Caco-2 (cell line): ENCODE measurements around the gene ITGA2B. TPM values are rescaled to one million over a fixed set of nuclear protein-coding genes. Genes with fewer than 3 reads are reported as not detected.

ENCODE experiments used
- BruUV-seq: library from RNA; stranded (reverse); fragments of 400-500 nt; replicated peaks from 2 replicates; lab custom pipeline; 2021; lab: Mats Ljungman, UMichigan
- CTCF ChIA-PET: fragments of 300-600 bp; sonication (Branson Sonifier 250); formaldehyde crosslinking; loops from one replicate; lab custom pipeline; 2022; ENCODE audit warnings: antibody characterized with exemption; lab: Charles Lee
- POLR2A ChIA-PET: fragments of 300-600 bp; sonication (Branson Sonifier 250); formaldehyde crosslinking; loops from one replicate; lab custom pipeline; 2022; ENCODE audit warnings: antibody characterized with exemption; lab: Charles Lee
- DNase-seq, 2 experiments: peaks; one replicate each; pipeline versions ENCODE4 v3.0.0 to v3.0.0-alpha.2; 2020 to 2022
- H3K27me3 ChIP-seq: replicated peaks from 2 replicates; pipeline ENCODE4 v1.6.0; 2011; ENCODE audit warnings: low read length; ENCODE audit not compliant: control insufficient read depth, insufficient read depth
- H3K36me3 ChIP-seq: 2 replicates; pipeline ENCODE4 v1.5.1; 2011; ENCODE audit warnings: low read length; ENCODE audit not compliant: control insufficient read depth, insufficient read depth
- H3K4me1 ChIP-seq: fragments of 250-450 bp; sonication (Bioruptor Pico); 2 replicates; pipeline ENCODE4 v1.5.1; 2020; ENCODE audit warnings: mild to moderate bottlenecking
- H3K4me3 ChIP-seq: 2 replicates; pipeline ENCODE4 v1.5.1; 2011; ENCODE audit warnings: low read depth, mild to moderate bottlenecking, control low read depth, low read length
- H3K9me3 ChIP-seq: fragments of 250-450 bp; sonication (Bioruptor Pico); 2 replicates; pipeline ENCODE4 v1.5.1; 2020; ENCODE audit warnings: mild to moderate bottlenecking, moderate library complexity
- H3K27ac Mint-ChIP-seq: one replicate; pipeline ENCODE4 v1.8.0; 2022; ENCODE audit warnings: mixed read lengths; ENCODE audit not compliant: unreplicated experiment
- H3K27me3 Mint-ChIP-seq: one replicate; pipeline ENCODE4 v1.8.0; 2022; ENCODE audit warnings: mixed read lengths; ENCODE audit not compliant: insufficient read depth, unreplicated experiment
- H3K36me3 Mint-ChIP-seq: one replicate; pipeline ENCODE4 v1.8.0; 2022; ENCODE audit warnings: mild to moderate bottlenecking, mixed read lengths; ENCODE audit not compliant: insufficient read depth, unreplicated experiment
- H3K4me1 Mint-ChIP-seq: one replicate; pipeline ENCODE4 v1.8.0; 2022; ENCODE audit warnings: low read depth, mixed read lengths; ENCODE audit not compliant: unreplicated experiment
- H3K4me3 Mint-ChIP-seq: one replicate; pipeline ENCODE4 v1.8.0; 2022; ENCODE audit warnings: mild to moderate bottlenecking, moderate library complexity, mixed read lengths; ENCODE audit not compliant: unreplicated experiment
- H3K9me3 Mint-ChIP-seq: one replicate; pipeline ENCODE4 v1.8.0; 2022; ENCODE audit warnings: mixed read lengths; ENCODE audit not compliant: unreplicated experiment
- CTCF ChIP-seq, 2 experiments: fragments of 200-600 bp in 1 of 2; IDR thresholded peaks; 1 replicate in 1 of 2; 2 replicates in 1 of 2; pipeline versions ENCODE4 v1.5.1 to v1.8.0; 2011 to 2022; ENCODE audit warnings: antibody characterized with exemption in 1 of 2, control low read depth in 1 of 2, inconsistent platforms in 1 of 2, low read depth in 1 of 2, low read length in 1 of 2, mild to moderate bottlenecking in 1 of 2, moderate library complexity in 1 of 2; ENCODE audit not compliant: insufficient read depth in 1 of 2, severe bottlenecking in 1 of 2, unreplicated experiment in 1 of 2
- intact Hi-C: fragments of 100-400 bp; cut with micrococcal nuclease; formaldehyde crosslinking; loops from one replicate; pipeline ENCODE4 v1.10.0; 2022; ENCODE audit not compliant: unreplicated experiment
- total RNA-seq: library from RNA; stranded (reverse); gene quantifications from 2 replicates; pipeline ENCODE4 v1.2.3, GENCODE V29; 2022

ITGA2B gene
- total RNA-seq, 1 experiment from 2014 or later: 6.9 TPM

- H3K36me3 Mint-ChIP-seq: no peaks in the 10 kb centered on the region
- Histone ChIP-seq H3K27me3 (no peaks in the 10 kb centered on the region), H3K4me3 (no peak overlapping the region), H3K36me3 (no peaks in the 10 kb centered on the region), H3K9me3 (no peaks in the 10 kb centered on the region), H3K4me1 (no peaks in the 10 kb centered on the region)
- H3K9me3 Mint-ChIP-seq: no peaks in the 10 kb centered on the region
- DNase-seq: no peak
- ChIA-PET POLR2A (no interaction called here), CTCF (interaction anchor here (0.7 kb wide), 1 partner anchor 248 kb away, joined by 3 read pairs; no protein-coding TSS in a partner anchor)
- no peak for TF ChIP-seq CTCF (IDR thresholded peaks at IDR 0.05; ENCODE audit: insufficient read depth in 1 of 2, low read depth in 1 of 2, low read length in 1 of 2, severe bottlenecking in 1 of 2, unreplicated experiment in 1 of 2)
- no peak overlapping the region for H3K4me3 Mint-ChIP-seq
- H3K27ac Mint-ChIP-seq: no peak overlapping the region
- intact Hi-C loops: no loop called here
- no TSS peak for BruUV-seq
- H3K4me1 Mint-ChIP-seq: no peaks in the 10 kb centered on the region
- peaks cover 10% of the 10 kb centered on the region for H3K27me3 Mint-ChIP-seq
Observed at GRCh38 chr17:44381810-44382305, 7.6 kb downstream of the ITGA2B start.

GRCh38 chr17:44380767-44381166 is 8.7 kb downstream of the ITGA2B start:
- Mint-ChIP-seq H3K4me1 (no peaks in the 10 kb centered on the region), H3K9me3 (no peaks in the 10 kb centered on the region), H3K27ac (no peak overlapping the region), H3K4me3 (no peak overlapping the region), H3K36me3 (no peaks in the 10 kb centered on the region), H3K27me3 (peaks cover 10% of the 10 kb centered on the region)
- no peak for TF ChIP-seq CTCF (IDR thresholded peaks at IDR 0.05; ENCODE audit: insufficient read depth in 1 of 2, low read depth in 1 of 2, low read length in 1 of 2, severe bottlenecking in 1 of 2, unreplicated experiment in 1 of 2)
- H3K4me1 ChIP-seq: no peaks in the 10 kb centered on the region
- no TSS peak for BruUV-seq
- ChIA-PET CTCF (no interaction called here), POLR2A (no interaction called here)
- intact Hi-C loops: no loop called here
- DNase-seq: no peak
- no peaks in the 10 kb centered on the region for H3K27me3 ChIP-seq
- no peak overlapping the region for H3K4me3 ChIP-seq
- H3K36me3 ChIP-seq: no peaks in the 10 kb centered on the region
- H3K9me3 ChIP-seq: no peaks in the 10 kb centered on the region

DNA sequence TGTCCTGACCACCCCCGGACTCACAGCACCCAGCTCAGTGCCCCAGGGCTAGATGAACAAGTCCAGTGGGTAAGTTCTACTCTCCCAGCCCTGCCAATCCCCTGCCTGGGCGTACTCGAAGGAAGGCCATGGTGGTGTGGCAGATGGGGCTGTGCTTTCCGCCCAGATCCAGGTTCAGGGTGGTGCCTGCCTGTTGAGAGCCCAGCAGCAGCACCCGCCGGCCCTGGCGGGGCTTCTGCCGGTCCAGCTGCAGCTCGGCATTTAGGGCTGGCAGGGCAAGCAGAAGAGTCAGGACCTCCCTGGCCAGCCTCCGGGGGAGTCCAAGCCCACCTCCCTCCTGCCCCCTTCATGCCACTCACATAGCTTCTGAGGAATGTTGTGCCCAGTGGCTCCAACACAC is 9.6 kb downstream of the ITGA2B start:
- Mint-ChIP-seq H3K27me3 (peaks cover 10% of the 10 kb centered on the region), H3K4me1 (no peaks in the 10 kb centered on the region), H3K27ac (no peak overlapping the region), H3K36me3 (no peaks in the 10 kb centered on the region), H3K9me3 (no peaks in the 10 kb centered on the region), H3K4me3 (no peak overlapping the region)
- TF ChIP-seq CTCF (IDR thresholded peaks at IDR 0.05; ENCODE audit: insufficient read depth in 1 of 2, low read depth in 1 of 2, low read length in 1 of 2, severe bottlenecking in 1 of 2, unreplicated experiment in 1 of 2): no peak
- DNase-seq: no peak
- CTCF ChIA-PET: interaction anchor here (0.5 to 0.6 kb wide), 2 partner anchors 180 to 291 kb away, joined by 4 read pairs; partner anchors contain the start of gene ATXN7L3
- Histone ChIP-seq H3K4me1 (no peaks in the 10 kb centered on the region), H3K36me3 (no peaks in the 10 kb centered on the region), H3K9me3 (no peaks in the 10 kb centered on the region), H3K27me3 (no peaks in the 10 kb centered on the region), H3K4me3 (no peak overlapping the region)
- POLR2A ChIA-PET: no interaction called here
- intact Hi-C loops: no loop called here
- BruUV-seq: no TSS peak
